Dendritic cell treated with granulocyte-macrophage colony-stimulating factor and Interleukin-4, amounts not matched to agents 40 ng/mL and 50 ng/mL, for 4 days (primary cell): ENCODE results near the gene MON2.
"Not testable (repeated sequence)": the region's sequence is repeated elsewhere in the genome, so short reads cannot be mapped to it uniquely, and the experiment has no call there.

Experiments
- H3K27ac Mint-ChIP-seq: one replicate; pipeline ENCODE4 v1.8.0; 2022; ENCODE audit warnings: mild to moderate bottlenecking, mixed read lengths
- H3K27me3 Mint-ChIP-seq: one replicate; pipeline ENCODE4 v1.8.0; 2022; ENCODE audit warnings: mild to moderate bottlenecking, mixed read lengths
- H3K36me3 Mint-ChIP-seq: one replicate; pipeline ENCODE4 v1.8.0; 2022; ENCODE audit warnings: low read depth, mixed read lengths
- H3K4me1 Mint-ChIP-seq: one replicate; pipeline ENCODE4 v1.8.0; 2022; ENCODE audit warnings: low read depth, mixed read lengths
- H3K4me3 Mint-ChIP-seq: one replicate; pipeline ENCODE4 v1.8.0; 2022; ENCODE audit warnings: mild to moderate bottlenecking, moderate library complexity, mixed read lengths
- H3K9me3 Mint-ChIP-seq: one replicate; pipeline ENCODE4 v1.8.0; 2022; ENCODE audit warnings: mixed read lengths
- intact Hi-C: fragments of 100-400 bp; cut with micrococcal nuclease; formaldehyde crosslinking; loops from one replicate; pipeline ENCODE4 v1.15.0; 2022

Gene MON2

GRCh38 chr12:62466594-62467491 is at the start of gene MON2:
TSS of gene MON2 (plus strand) at chr12:62466826. CDS start at chr12:62467208, 382 bp downstream.
- Mint-ChIP-seq H3K4me1 (peaks cover 20% of the 10 kb centered on the region), H3K27ac (peak within 1 kb of the TSS; percentile 96), H3K36me3 (peaks cover 24% of the 10 kb centered on the region), H3K27me3 (peaks cover 3% of the 10 kb centered on the region), H3K4me3 (peak within 1 kb of the TSS; percentile 99), H3K9me3 (peaks cover 22% of the 10 kb centered on the region)
- intact Hi-C loops = loop anchor here (5.0 kb wide), 1 partner anchor 135 kb away; no protein-coding TSS in a partner anchor

GRCh38 chr12:62426089-62426488 is 40.5 kb upstream of the MON2 start:
- Mint-ChIP-seq H3K27ac (no peak overlapping the region), H3K27me3 (peaks cover 3% of the 10 kb centered on the region), H3K4me3 (no peak overlapping the region), H3K4me1 (no peaks in the 10 kb centered on the region), H3K9me3 (peaks cover 52% of the 10 kb centered on the region), H3K36me3 (no peaks in the 10 kb centered on the region)
- intact Hi-C loops = no loop called here

- Mint-ChIP-seq H3K9me3 (peaks cover 19% of the 10 kb centered on the region), H3K36me3 (no peaks in the 10 kb centered on the region), H3K4me3 (no peak overlapping the region), H3K4me1 (peaks cover 3% of the 10 kb centered on the region), H3K27ac (no peak overlapping the region), H3K27me3 (peaks cover 8% of the 10 kb centered on the region)
- intact Hi-C loops = no loop called here
Measured at GRCh38 chr12:62429457-62429856, 37.2 kb upstream of the MON2 start.

- H3K4me1 Mint-ChIP-seq = peaks cover 19% of the 10 kb centered on the region
- intact Hi-C loops = loop anchor here (5.0 to 10.0 kb wide), 3 partner anchors 130 to 378 kb away; no protein-coding TSS in a partner anchor
- H3K4me3 Mint-ChIP-seq = peak overlapping the region; percentile 79
- no peaks in the 10 kb centered on the region for H3K9me3 Mint-ChIP-seq
- no peaks in the 10 kb centered on the region for H3K36me3 Mint-ChIP-seq
- H3K27me3 Mint-ChIP-seq = peaks cover 28% of the 10 kb centered on the region
- H3K27ac Mint-ChIP-seq = peak overlapping the region; percentile 35
Measured at GRCh38 chr12:62434494-62435302, 31.9 kb upstream of the MON2 start.

- H3K4me1 Mint-ChIP-seq = peaks cover 19% of the 10 kb centered on the region
- intact Hi-C loops = loop anchor here (5.0 to 10.0 kb wide), 3 partner anchors 129 to 377 kb away; no protein-coding TSS in a partner anchor
- no peaks in the 10 kb centered on the region for H3K36me3 Mint-ChIP-seq
- peak overlapping the region; percentile 79 for H3K4me3 Mint-ChIP-seq
- H3K27ac Mint-ChIP-seq = peak overlapping the region; percentile 35
- H3K9me3 Mint-ChIP-seq = no peaks in the 10 kb centered on the region
- peaks cover 28% of the 10 kb centered on the region for H3K27me3 Mint-ChIP-seq
Measured at GRCh38 chr12:62435303-62436163, 31.1 kb upstream of the MON2 start.

- intact Hi-C loops = loop anchor here (5.0 to 10.0 kb wide), 3 partner anchors 129 to 376 kb away; no protein-coding TSS in a partner anchor
- peaks cover 25% of the 10 kb centered on the region for H3K27me3 Mint-ChIP-seq
- no peak overlapping the region for H3K27ac Mint-ChIP-seq
- no peaks in the 10 kb centered on the region for H3K36me3 Mint-ChIP-seq
- H3K9me3 Mint-ChIP-seq = peaks cover 5% of the 10 kb centered on the region
- H3K4me3 Mint-ChIP-seq = no peak overlapping the region
- peaks cover 19% of the 10 kb centered on the region for H3K4me1 Mint-ChIP-seq
Measured at GRCh38 chr12:62436164-62436503, 30.5 kb upstream of the MON2 start.

GRCh38 chr12:62438098-62438692 is 28.4 kb upstream of the MON2 start:
- Mint-ChIP-seq H3K4me3 (no peak overlapping the region), H3K4me1 (peaks cover 19% of the 10 kb centered on the region)
- intact Hi-C loops = loop anchor here (5.0 to 10.0 kb wide), 3 partner anchors 127 to 374 kb away; no protein-coding TSS in a partner anchor

GRCh38 chr12:62446754-62447452 is 19.7 kb upstream of the MON2 start:
- no peaks in the 10 kb centered on the region for H3K4me1 Mint-ChIP-seq

More at GRCh38 chr12:62438098-62438692, 28.4 kb upstream of the MON2 start:
- Mint-ChIP-seq H3K27ac (no peak overlapping the region), H3K27me3 (peaks cover 25% of the 10 kb centered on the region), H3K36me3 (no peaks in the 10 kb centered on the region), H3K9me3 (peaks cover 25% of the 10 kb centered on the region)

GRCh38 chr12:62448436-62448835 is 18.2 kb upstream of the MON2 start:
- intact Hi-C loops = no loop called here

More at GRCh38 chr12:62446754-62447452, 19.7 kb upstream of the MON2 start:
- intact Hi-C loops = no loop called here
- no peak overlapping the region for H3K4me3 Mint-ChIP-seq
- no peaks in the 10 kb centered on the region for H3K27me3 Mint-ChIP-seq
- no peak overlapping the region for H3K27ac Mint-ChIP-seq
- H3K36me3 Mint-ChIP-seq = no peaks in the 10 kb centered on the region
- H3K9me3 Mint-ChIP-seq = peaks cover 39% of the 10 kb centered on the region

GRCh38 chr12:62455429-62455828 is 11.2 kb upstream of the MON2 start:
- intact Hi-C loops, H3K36me3 Mint-ChIP-seq, H3K4me1 Mint-ChIP-seq, H3K27me3 Mint-ChIP-seq, H3K27ac Mint-ChIP-seq, H3K4me3 Mint-ChIP-seq: not testable (repeated sequence)
- peaks cover 16% of the 10 kb centered on the region for H3K9me3 Mint-ChIP-seq

More at GRCh38 chr12:62448436-62448835, 18.2 kb upstream of the MON2 start:
- H3K9me3 Mint-ChIP-seq = peaks cover 24% of the 10 kb centered on the region
- no peak overlapping the region for H3K4me3 Mint-ChIP-seq
- no peaks in the 10 kb centered on the region for H3K4me1 Mint-ChIP-seq
- no peaks in the 10 kb centered on the region for H3K27me3 Mint-ChIP-seq
- no peak overlapping the region for H3K27ac Mint-ChIP-seq
- no peaks in the 10 kb centered on the region for H3K36me3 Mint-ChIP-seq

GRCh38 chr12:62458626-62459025 is 8.0 kb upstream of the MON2 start:
- H3K4me1 Mint-ChIP-seq = no peaks in the 10 kb centered on the region

GRCh38 chr12:62459976-62460375 is 6.7 kb upstream of the MON2 start:
- no peak overlapping the region for H3K4me3 Mint-ChIP-seq
- H3K4me1 Mint-ChIP-seq = no peaks in the 10 kb centered on the region
- intact Hi-C loops = no loop called here
- H3K36me3 Mint-ChIP-seq = peaks cover 5% of the 10 kb centered on the region
- H3K9me3 Mint-ChIP-seq = peaks cover 43% of the 10 kb centered on the region
- H3K27ac Mint-ChIP-seq = no peak overlapping the region
- H3K27me3 Mint-ChIP-seq = peaks cover 3% of the 10 kb centered on the region

More at GRCh38 chr12:62458626-62459025, 8.0 kb upstream of the MON2 start:
- no peak overlapping the region for H3K4me3 Mint-ChIP-seq
- peaks cover 1% of the 10 kb centered on the region for H3K27me3 Mint-ChIP-seq
- intact Hi-C loops = no loop called here
- H3K36me3 Mint-ChIP-seq = peaks cover 3% of the 10 kb centered on the region
- no peak overlapping the region for H3K27ac Mint-ChIP-seq
- peaks cover 39% of the 10 kb centered on the region for H3K9me3 Mint-ChIP-seq
